ENCODE measurements around the gene USP10. TPM values are rescaled to one million over a fixed set of nuclear protein-coding genes. Genes with fewer than 3 reads are reported as not detected.

Gene USP10
- total RNA-seq, 1 donor from 2014 or later: 33.7 TPM

- FAIRE-seq (no peak), DNase-seq (ENCODE audit: low read depth) (no peak)
- no peak overlapping the region for H3K4me3 ChIP-seq (ENCODE audit: low read depth, low read length)
- no peak for TF ChIP-seq CTCF (IDR thresholded peaks at IDR 0.05; ENCODE audit: insufficient read depth, low read length, severe bottlenecking)
- H3K36me3 ChIP-seq (ENCODE audit: control insufficient read depth, insufficient read depth, low read length): peaks cover 28% of the 10 kb centered on the region
- no peaks in the 10 kb centered on the region for H3K27me3 ChIP-seq (ENCODE audit: control insufficient read depth, insufficient read depth, low read length)
Observed at GRCh38 chr16:84764970-84765369, 65.2 kb downstream of the USP10 start.

- Histone ChIP-seq H3K36me3 (ENCODE audit: control insufficient read depth, insufficient read depth, low read length) (peaks cover 25% of the 10 kb centered on the region), H3K4me3 (ENCODE audit: low read depth, low read length) (no peak overlapping the region), H3K27me3 (ENCODE audit: control insufficient read depth, insufficient read depth, low read length) (no peaks in the 10 kb centered on the region)
- DNase-seq (ENCODE audit: low read depth): no peak
- no peak for TF ChIP-seq CTCF (IDR thresholded peaks at IDR 0.05; ENCODE audit: insufficient read depth, low read length, severe bottlenecking)
- no peak for FAIRE-seq
Observed at GRCh38 chr16:84765616-84766580, 66.1 kb downstream of the USP10 start.

- H3K36me3 ChIP-seq (ENCODE audit: control insufficient read depth, insufficient read depth, low read length): peaks cover 22% of the 10 kb centered on the region
- TF ChIP-seq CTCF (IDR thresholded peaks at IDR 0.05; ENCODE audit: insufficient read depth, low read length, severe bottlenecking): no peak
- H3K4me3 ChIP-seq (ENCODE audit: low read depth, low read length): no peak overlapping the region
- no peaks in the 10 kb centered on the region for H3K27me3 ChIP-seq (ENCODE audit: control insufficient read depth, insufficient read depth, low read length)
- FAIRE-seq: no peak
- DNase-seq (ENCODE audit: low read depth): no peak
Observed at GRCh38 chr16:84766978-84767773, 67.4 kb downstream of the USP10 start.

- no peak for TF ChIP-seq CTCF (IDR thresholded peaks at IDR 0.05; ENCODE audit: insufficient read depth, low read length, severe bottlenecking)
- Histone ChIP-seq H3K4me3 (ENCODE audit: low read depth, low read length) (no peak overlapping the region), H3K27me3 (ENCODE audit: control insufficient read depth, insufficient read depth, low read length) (no peaks in the 10 kb centered on the region), H3K36me3 (ENCODE audit: control insufficient read depth, insufficient read depth, low read length) (peaks cover 25% of the 10 kb centered on the region)
- no peak for FAIRE-seq
- no peak for DNase-seq (ENCODE audit: low read depth)
Observed at GRCh38 chr16:84768061-84768807, 68.4 kb downstream of the USP10 start.

GRCh38 chr16:84768808-84769197 lies 69.0 kb downstream of the USP10 start:
- no peak for FAIRE-seq
- Histone ChIP-seq H3K4me3 (ENCODE audit: low read depth, low read length) (no peak overlapping the region), H3K36me3 (ENCODE audit: control insufficient read depth, insufficient read depth, low read length) (peaks cover 22% of the 10 kb centered on the region), H3K27me3 (ENCODE audit: control insufficient read depth, insufficient read depth, low read length) (no peaks in the 10 kb centered on the region)
- no peak for DNase-seq (ENCODE audit: low read depth)
- no peak for TF ChIP-seq CTCF (IDR thresholded peaks at IDR 0.05; ENCODE audit: insufficient read depth, low read length, severe bottlenecking)

Data from bronchial epithelial cell (primary cell).